Adrenal gland (tissue), 12 donors: ENCODE measurements around the gene VAMP1. TPM values are rescaled to one million over a fixed set of nuclear protein-coding genes. Genes with fewer than 3 reads are reported as not detected.
"Not testable (repeated sequence)": the region's sequence is repeated elsewhere in the genome, so short reads cannot be mapped to it uniquely, and the experiment has no call there.

Experiments used
- DNase-seq, 7 donors: peaks; one replicate each; pipeline ENCODE4 v3.0.0-alpha.2; 2019 to 2020
- H3K27ac ChIP-seq, 5 donors: fragments of 200-600 bp; sonication (generic) in 4 of 5; 1 replicate in 3 of 5; 2 replicates in 2 of 5; pipeline versions ENCODE4 v1.5.1 to v1.8.0; 2016 to 2020; ENCODE audit warnings: mild to moderate bottlenecking in 1 of 5
- H3K27me3 ChIP-seq: fragments of 200-600 bp; 2 replicates; pipeline ENCODE4 v1.8.0; 2021
- H3K36me3 ChIP-seq, 2 donors: fragments of 200-600 bp; replicated peaks in 1 of 2; 1 replicate in 1 of 2; 2 replicates in 1 of 2; pipeline versions ENCODE4 v1.5.1 to v1.8.0; 2018 to 2022
- H3K4me1 ChIP-seq, 2 donors: fragments of 200-600 bp; replicated peaks in 1 of 2; 1 replicate in 1 of 2; 2 replicates in 1 of 2; pipeline versions ENCODE4 v1.5.1 to v1.8.0; 2018 to 2021
- H3K4me3 ChIP-seq, 4 donors: fragments of 200-600 bp; sonication (generic) in 3 of 4; one replicate each; pipeline ENCODE4 v1.5.1; 2016 to 2018
- H3K9me3 ChIP-seq, 3 donors: fragments of 200-600 bp; sonication (generic) in 1 of 3; replicated peaks in 1 of 3; 1 replicate in 2 of 3; 2 replicates in 1 of 3; pipeline versions ENCODE4 v1.5.1 to v1.8.0; 2016 to 2021
- CTCF ChIP-seq, 6 experiments: fragments of 450-650 bp in 4 of 6; fragments of 200-600 bp in 2 of 6; sonication (generic) in 1 of 6; IDR thresholded peaks; 1 replicate in 5 of 6; 2 replicates in 1 of 6; pipeline versions ENCODE4 v1.5.1 to v1.8.0; 2016 to 2021; ENCODE audit warnings: antibody characterized with exemption in 6 of 6, mild to moderate bottlenecking in 2 of 6, moderate library complexity in 1 of 6
- POLR2A ChIP-seq, 2 donors: fragments of 450-650 bp; IDR thresholded peaks; one replicate each; pipeline ENCODE4 v1.6.1; 2017; ENCODE audit warnings: antibody characterized with exemption in 2 of 2, mild to moderate bottlenecking in 2 of 2, moderate library complexity in 1 of 2
- WGBS, 4 donors: extraction: QIAGEN DNeasy Blood & Tissue Kit in 2 of 4; methylation state at CpG; one replicate each; pipeline versions ENCODE4 v1.1.5 to v1.1.7; 2013 to 2017; 5-methylcytosine and 5-hydroxymethylcytosine counted together
- intact Hi-C, 2 donors: fragments of 100-400 bp; cut with DNase I; formaldehyde crosslinking; loops; one replicate each; pipeline versions ENCODE4 v1.14.1 to v1.15.0; 2022 to 2023
- polyA plus RNA-seq, 3 donors: library from polyadenylated mRNA; stranded (reverse); fragments of 200-250 nt in 2 of 3; fragments of 350-450 nt in 1 of 3; fragmentation: Illumina TruSeq in 1 of 3; extraction: RNeasy Lipid Tissue Mini Kit (QIAGEN cat#74804) in 1 of 3; gene quantifications; one replicate each; pipeline ENCODE4 v1.2.3, GENCODE V29; 2013 to 2014
- total RNA-seq, 9 donors: library from RNA; depleted of rRNA in 4 of 9; stranded (reverse); fragments of >200 nt in 4 of 9; fragments of 120-200 nt in 1 of 9; fragmentation: NEBNext Ultra II Directional in 1 of 9; extraction: Animal tissue kit (Norgen Biotek cat#: 25700) in 1 of 9; gene quantifications; one replicate each; pipeline versions ENCODE4 v1.1.0 to v1.2.4, GENCODE V29; 2013 to 2023
- donor health status: healthy with polysubstance abuse.
- donor health status: Bipolar disorder and iron deficiency.
- donor health status: DM: yes; HTN: yes; CAD: no.
- donor health status: DM: no; HTN: no; CAD: no.
- donor health status: DM: no; HTN: no; CAD: no.
- donor health status: DM: yes; HTN: yes; CAD: no.

VAMP1 gene
- total and polyA plus RNA-seq, 12 donors, result 2.8 to 26.7 (median 9.1) TPM

GRCh38 chr12:6434205-6435140, 36.0 kb downstream of the VAMP1 start:
- no peak for TF ChIP-seq CTCF (IDR thresholded peaks at IDR 0.05)
- no peak for TF ChIP-seq POLR2A (IDR thresholded peaks at IDR 0.05)
- DNase-seq, result peak in 2 of 7 donors; percentile 12 to 46
- intact Hi-C loops, result no loop called here
- Histone ChIP-seq H3K27ac (no peak overlapping the region), H3K4me1 (peaks cover 0 to 19% of the 10 kb centered on the region in 2 donors), H3K9me3 (no peaks in the 10 kb centered on the region), H3K36me3 (no peaks in the 10 kb centered on the region), H3K4me3 (no peak overlapping the region), H3K27me3 (no peaks in the 10 kb centered on the region)
- 81 to 83% (median 82%) methylated on average over 13 to 17 of the region's 17 CpGs for WGBS, 4 donors

GRCh38 chr12:6432991-6433390, 37.5 kb downstream of the VAMP1 start:
- Histone ChIP-seq H3K9me3 (no peaks in the 10 kb centered on the region), H3K4me1 (peaks cover 0 to 19% of the 10 kb centered on the region in 2 donors), H3K27me3 (no peaks in the 10 kb centered on the region), H3K27ac (no peak overlapping the region), H3K36me3 (no peaks in the 10 kb centered on the region), H3K4me3 (no peak overlapping the region)
- WGBS, 4 donors, result 74 to 89% (median 82%) methylated on average over 5 of the region's 5 CpGs
- DNase-seq, result peak in 1 of 7 donors; percentile 3
- intact Hi-C loops, result no loop called here
- TF ChIP-seq POLR2A (IDR thresholded peaks at IDR 0.05) (no peak), CTCF (IDR thresholded peaks at IDR 0.05) (no peak)

GRCh38 chr12:6430124-6430989, 40.1 kb downstream of the VAMP1 start:
- Histone ChIP-seq H3K36me3 (no peaks in the 10 kb centered on the region), H3K27me3 (no peaks in the 10 kb centered on the region), H3K27ac (peak overlapping the region; percentile 17 to 95 (median 66)), H3K4me3 (peak overlapping the region in 1 of 4 donors; percentile 37), H3K4me1 (peaks cover 0 to 19% of the 10 kb centered on the region in 2 donors), H3K9me3 (no peaks in the 10 kb centered on the region)
- TF ChIP-seq POLR2A (IDR thresholded peaks at IDR 0.05), result peak in 1 of 2 donors; percentile 44
- TF ChIP-seq CTCF (IDR thresholded peaks at IDR 0.05), result peak in 2 of 6 experiments; percentile 20 to 30
- 30 to 39% (median 36%) methylated on average over 18 to 19 of the region's 19 CpGs for WGBS, 4 donors
- intact Hi-C loops, result no loop called here
- DNase-seq, result peak; percentile 82 to 98 (median 95)

GRCh38 chr12:6428326-6428725, 42.2 kb downstream of the VAMP1 start:
- TF ChIP-seq CTCF (IDR thresholded peaks at IDR 0.05) (no peak), POLR2A (IDR thresholded peaks at IDR 0.05) (no peak)
- no peak for DNase-seq
- intact Hi-C loops, result loop anchor here in 1 of 2 donors (5.0 to 10.0 kb wide), 2 partner anchors 34 to 106 kb away; partner anchors contain the start of gene GAPDH
- Histone ChIP-seq H3K36me3 (no peaks in the 10 kb centered on the region), H3K9me3 (no peaks in the 10 kb centered on the region), H3K4me1 (peaks cover 9 to 26% of the 10 kb centered on the region in 2 donors), H3K4me3 (no peak overlapping the region), H3K27me3 (no peaks in the 10 kb centered on the region), H3K27ac (no peak overlapping the region)
- WGBS, 4 donors, result 75 to 88% (median 77%) methylated on average over 3 of the region's 3 CpGs

GRCh38 chr12:6427796-6428195, 42.7 kb downstream of the VAMP1 start:
- peaks cover 10 to 29% of the 10 kb centered on the region in 2 donors for H3K4me1 ChIP-seq
- WGBS, 4 donors, result 90 to 97% (median 94%) methylated on average over 10 of the region's 10 CpGs
- DNase-seq, result peak in 2 of 7 donors; percentile 9 to 37
- not testable (repeated sequence) for H3K27me3 ChIP-seq, H3K27ac ChIP-seq, H3K9me3 ChIP-seq, H3K36me3 ChIP-seq, H3K4me3 ChIP-seq
- intact Hi-C loops, result loop anchor here in 1 of 2 donors (5.0 to 10.0 kb wide), 2 partner anchors 35 to 107 kb away; partner anchors contain the start of gene GAPDH
